Kidney capillary endothelial cell (primary cell): Measurements from ENCODE around the gene CLSTN2.

Experiments used
- DNase-seq: peaks from one replicate; pipeline ENCODE4 v3.0.0-alpha.2; 2018; ENCODE audit warnings: low spot score

The CLSTN2 gene

GRCh38 chr3:140093742-140094141 is 158.8 kb downstream of the CLSTN2 start:
- DNase-seq, result peak; percentile 10

- DNase-seq, result no peak
Observed at GRCh38 chr3:140094487-140094886, 159.5 kb downstream of the CLSTN2 start.

GRCh38 chr3:140096037-140096436 is 161.1 kb downstream of the CLSTN2 start:
- DNase-seq, result no peak

- no peak for DNase-seq
Observed at GRCh38 chr3:140097874-140098635, 163.1 kb downstream of the CLSTN2 start.

GRCh38 chr3:140100479-140100878 is 165.5 kb downstream of the CLSTN2 start:
- DNase-seq, result no peak

- DNase-seq, result no peak
Observed at GRCh38 chr3:140103166-140103565, 168.2 kb downstream of the CLSTN2 start.

GRCh38 chr3:140103986-140104645 is 169.1 kb downstream of the CLSTN2 start:
- no peak for DNase-seq

- no peak for DNase-seq
Observed at GRCh38 chr3:140113996-140114788, 179.2 kb downstream of the CLSTN2 start.

- DNase-seq, result no peak
Observed at GRCh38 chr3:140114789-140115080, 179.8 kb downstream of the CLSTN2 start.

GRCh38 chr3:140117096-140117526 is 182.1 kb downstream of the CLSTN2 start:
- DNase-seq, result no peak

GRCh38 chr3:140122183-140122582 is 187.2 kb downstream of the CLSTN2 start:
- no peak for DNase-seq

GRCh38 chr3:140128217-140128616 is 193.2 kb downstream of the CLSTN2 start:
- peak; percentile 33 for DNase-seq

- peak; percentile 8 for DNase-seq
Observed at GRCh38 chr3:140128631-140129030, 193.6 kb downstream of the CLSTN2 start.

- DNase-seq, result no peak
Observed at GRCh38 chr3:140129768-140130284, 194.8 kb downstream of the CLSTN2 start.

GRCh38 chr3:140131895-140132294 is 196.9 kb downstream of the CLSTN2 start:
- DNase-seq, result no peak

- no peak for DNase-seq
Observed at GRCh38 chr3:140134231-140134965, 199.4 kb downstream of the CLSTN2 start.

GRCh38 chr3:140135461-140135860 is 200.5 kb downstream of the CLSTN2 start:
- no peak for DNase-seq

GRCh38 chr3:140143367-140144069 is 208.5 kb downstream of the CLSTN2 start:
- no peak for DNase-seq

- DNase-seq, result no peak
Observed at GRCh38 chr3:140145528-140145927, 210.5 kb downstream of the CLSTN2 start.

- no peak for DNase-seq
Observed at GRCh38 chr3:140146668-140147067, 211.7 kb downstream of the CLSTN2 start.

- no peak for DNase-seq
Observed at GRCh38 chr3:140147965-140148490, 213.0 kb downstream of the CLSTN2 start.
